C4-2B (cell line): ENCODE data around the gene HSPA4.

Experiments
- CTCF ChIP-seq: fragments of 450-650 bp; conservative IDR thresholded peaks from 2 replicates; pipeline ENCODE4 v1.5.1; 2017; ENCODE audit warnings: mild to moderate bottlenecking
- ZFX ChIP-seq: fragments of 450-650 bp; IDR thresholded peaks from 2 replicates; pipeline ENCODE4 v1.6.1; 2017

- TF ChIP-seq CTCF (no peak), ZFX (no peak)
These were observed 76.3 kb downstream of the HSPA4 start for GRCh38 chr5:133128066-133128465.
